Glomerular visceral epithelial cell (primary cell): ENCODE data around the gene SMPDL3B.

Experiments
- DNase-seq: peaks from one replicate; pipeline ENCODE4 v3.0.0-alpha.2; 2016; ENCODE audit errors: extremely low spot score

Gene SMPDL3B

GRCh38 chr1:27940870-27941560 lies 6.2 kb downstream of the SMPDL3B start:
- DNase-seq = no peak

GRCh38 chr1:27941671-27942540 lies 7.1 kb downstream of the SMPDL3B start:
- DNase-seq = no peak

- no peak for DNase-seq
Observed at GRCh38 chr1:27945020-27945419, 10.2 kb downstream of the SMPDL3B start.

GRCh38 chr1:27949027-27949426 lies 14.2 kb downstream of the SMPDL3B start:
- DNase-seq = no peak

DNA sequence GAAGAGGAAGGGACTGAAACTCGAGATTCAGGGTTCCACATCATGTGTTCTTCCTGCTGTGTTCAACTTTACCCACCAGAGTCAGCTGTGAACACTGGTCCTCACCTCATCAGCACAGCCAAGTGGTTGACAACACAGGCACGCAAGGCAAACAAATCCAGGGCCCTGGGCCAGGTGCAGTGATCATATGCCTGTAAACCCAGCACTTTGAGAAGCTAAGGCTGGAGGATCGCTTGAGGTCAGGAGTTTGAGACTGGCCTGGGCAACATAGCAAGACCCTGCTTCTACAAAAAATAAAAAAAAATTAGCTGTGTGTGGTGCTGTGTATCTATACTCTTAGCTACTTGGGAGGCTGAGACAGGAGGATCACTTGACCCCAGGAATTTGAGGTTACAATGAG lies 16.6 kb downstream of the SMPDL3B start:
- no peak for DNase-seq

DNA sequence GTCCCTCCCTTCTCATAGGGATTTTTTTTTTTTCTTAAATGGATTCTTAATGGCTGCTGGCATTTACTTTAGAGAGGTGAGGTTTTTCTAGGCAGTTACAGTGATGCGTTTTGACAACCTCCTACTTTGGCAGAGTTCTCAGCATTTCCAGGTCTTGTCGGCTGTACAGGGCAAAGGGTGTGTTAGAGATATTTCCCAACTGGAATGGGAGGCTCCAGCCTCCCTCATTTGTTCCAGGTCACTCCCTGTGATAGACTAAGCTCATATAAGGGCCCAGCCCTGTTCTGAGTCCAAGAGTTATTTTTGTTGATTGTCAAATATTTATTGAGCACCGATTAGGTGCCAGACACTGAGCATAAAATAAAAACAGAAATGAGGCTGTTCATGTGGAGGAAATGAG lies 17.3 kb downstream of the SMPDL3B start:
- no peak for DNase-seq

DNA sequence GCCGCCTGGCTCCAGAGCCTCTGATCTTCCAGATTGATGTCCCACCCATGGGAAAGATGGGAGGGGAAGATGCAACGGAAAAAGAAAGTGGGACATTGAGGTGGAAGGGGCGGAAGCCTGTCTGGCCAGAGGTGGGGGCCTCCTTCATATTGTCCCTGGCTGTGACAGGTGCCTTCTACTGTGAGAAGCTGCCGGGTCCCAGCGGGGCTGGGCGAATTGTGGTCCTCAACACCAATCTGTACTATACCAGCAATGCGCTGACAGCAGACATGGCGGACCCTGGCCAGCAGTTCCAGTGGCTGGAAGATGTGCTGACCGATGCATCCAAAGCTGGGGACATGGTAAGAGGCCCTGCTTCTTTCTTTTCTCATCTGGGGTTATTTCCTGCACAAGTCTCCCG lies 19.4 kb downstream of the SMPDL3B start:
- DNase-seq = no peak

- DNase-seq = no peak
Observed at GRCh38 chr1:27955076-27955475, 20.3 kb downstream of the SMPDL3B start.

GRCh38 chr1:27956761-27957160 lies 22.0 kb downstream of the SMPDL3B start:
- no peak for DNase-seq

GRCh38 chr1:27957655-27958054 lies 22.9 kb downstream of the SMPDL3B start:
- no peak for DNase-seq

- DNase-seq = no peak
Observed at GRCh38 chr1:27958513-27958912, 23.7 kb downstream of the SMPDL3B start.

- peak; percentile 86 for DNase-seq
Observed at GRCh38 chr1:27959792-27960603, 25.2 kb downstream of the SMPDL3B start, which contains the start of gene XKR8. Gene XKR8, plus strand, starts transcription at chr1:27959973. Its CDS starts 97 bp downstream, at chr1:27960070.

GRCh38 chr1:27960762-27961645 lies 26.2 kb downstream of the SMPDL3B start:
- DNase-seq = no peak

DNA sequence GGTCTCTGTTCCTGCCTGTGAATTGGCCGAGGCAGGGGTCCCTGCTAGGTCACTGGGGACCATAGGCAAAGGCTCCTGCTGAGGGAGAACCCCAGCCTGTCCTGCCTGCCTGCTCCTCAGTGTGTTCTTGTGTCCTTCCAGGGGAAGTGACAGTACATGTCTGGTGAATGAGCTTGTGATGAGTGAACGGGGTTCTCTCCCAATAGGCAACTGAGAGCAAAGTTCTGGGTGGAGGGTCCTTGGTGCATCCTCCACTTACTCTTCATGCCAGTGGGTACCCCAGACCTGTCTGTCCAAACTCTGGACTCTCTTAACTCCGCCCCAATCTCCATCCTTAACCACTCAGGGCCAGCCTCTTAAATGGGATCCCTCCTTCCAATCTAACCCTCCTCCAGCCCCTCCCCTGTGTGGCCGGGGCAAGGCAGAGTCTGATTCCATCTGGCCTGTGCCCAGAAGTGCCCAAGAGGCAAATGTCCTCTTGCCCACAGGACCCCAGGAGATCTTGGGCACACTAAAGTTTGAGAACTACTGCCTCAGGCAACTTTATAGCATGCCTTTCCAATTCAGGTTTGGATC lies 26.9 kb downstream of the SMPDL3B start:
- no peak for DNase-seq

GRCh38 chr1:27963393-27963792 lies 28.6 kb downstream of the SMPDL3B start:
- no peak for DNase-seq

DNA sequence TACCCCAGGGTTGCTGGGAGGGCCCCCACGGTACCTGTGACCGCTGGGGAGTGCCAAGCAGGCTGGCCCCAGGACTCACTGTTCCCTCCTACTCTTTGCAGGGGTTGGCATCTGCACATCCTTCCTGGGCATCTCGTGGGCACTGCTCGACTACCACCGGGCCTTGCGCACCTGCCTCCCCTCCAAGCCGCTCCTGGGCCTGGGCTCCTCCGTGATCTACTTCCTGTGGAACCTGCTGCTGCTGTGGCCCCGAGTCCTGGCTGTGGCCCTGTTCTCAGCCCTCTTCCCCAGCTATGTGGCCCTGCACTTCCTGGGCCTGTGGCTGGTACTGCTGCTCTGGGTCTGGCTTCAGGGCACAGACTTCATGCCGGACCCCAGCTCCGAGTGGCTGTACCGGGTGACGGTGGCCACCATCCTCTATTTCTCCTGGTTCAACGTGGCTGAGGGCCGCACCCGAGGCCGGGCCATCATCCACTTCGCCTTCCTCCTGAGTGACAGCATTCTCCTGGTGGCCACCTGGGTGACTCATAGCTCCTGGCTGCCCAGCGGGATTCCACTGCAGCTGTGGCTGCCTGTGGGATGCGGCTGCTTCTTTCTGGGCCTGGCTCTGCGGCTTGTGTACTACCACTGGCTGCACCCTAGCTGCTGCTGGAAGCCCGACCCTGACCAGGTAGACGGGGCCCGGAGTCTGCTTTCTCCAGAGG lies 31.8 kb downstream of the SMPDL3B start:
- DNase-seq = peak; percentile 34

- DNase-seq = no peak
Observed at GRCh38 chr1:27967106-27967883, 32.5 kb downstream of the SMPDL3B start.

- DNase-seq = no peak
Observed at GRCh38 chr1:27967884-27968466, 33.2 kb downstream of the SMPDL3B start.

- peak; percentile 77 for DNase-seq
Observed at GRCh38 chr1:27968692-27969091, 33.9 kb downstream of the SMPDL3B start.
